ENCODE results near the gene ABCG1. TPM values are rescaled to one million over a fixed set of nuclear protein-coding genes. Genes with fewer than 3 reads are reported as not detected.

ABCG1 gene
- polyA plus RNA-seq, 2 of the 4 experiments (the other 2 are of a cell fraction), result 2.3 to 5.1 TPM

DNA sequence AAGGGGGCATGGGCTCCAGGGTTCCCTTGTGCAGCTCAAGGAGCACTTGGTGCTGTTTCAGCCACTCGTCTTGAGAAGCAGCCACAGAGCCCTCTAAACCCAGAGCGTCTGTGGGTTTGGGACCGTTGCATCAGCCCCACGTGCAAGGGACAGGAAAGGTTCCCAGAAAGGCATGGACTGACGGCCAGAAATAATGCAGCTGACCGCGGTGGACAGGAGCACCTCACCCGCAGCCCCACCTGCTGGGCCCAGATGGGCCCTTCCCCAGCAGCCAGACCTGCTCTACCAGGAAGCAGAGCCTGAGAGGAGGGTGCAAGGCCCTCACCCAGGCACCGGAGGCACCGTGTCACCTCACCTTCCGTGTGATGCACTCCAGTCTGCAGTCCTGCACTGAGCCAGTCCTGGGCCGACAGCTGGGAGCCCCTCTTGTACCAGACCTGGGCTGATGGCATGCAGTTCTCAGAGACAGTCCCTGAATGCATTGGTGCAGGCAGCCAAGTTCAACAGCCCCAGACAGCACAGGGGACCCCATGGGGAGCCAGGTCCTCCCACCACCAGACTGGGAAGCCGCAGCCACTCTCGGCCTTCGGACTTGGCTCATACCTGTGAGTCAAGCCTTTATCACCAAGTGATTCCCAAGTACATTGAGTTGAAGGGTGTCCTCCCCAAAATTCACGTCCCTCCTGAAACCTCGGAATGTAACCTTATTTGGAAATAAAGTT lies 101.1 kb downstream of the ABCG1 start:
- POLR2A ChIA-PET, result no interaction called here
- CTCF ChIA-PET, result interaction anchor here (2.8 kb wide), 1 partner anchor 11 kb away, joined by 11 read pairs; no protein-coding TSS in a partner anchor
- Histone ChIP-seq H3K4me2 (no peak overlapping the region), H3K27ac (no peak overlapping the region), H3K4me1 (no peaks in the 10 kb centered on the region), H3K4me3 (no peak overlapping the region), H3K9me3 (no peaks in the 10 kb centered on the region)
- DNase-seq (ENCODE audit: low read depth in 1 of 2, low spot score in 1 of 2) (no peak), ATAC-seq (no peak), FAIRE-seq (no peak)
- 62% methylated on average over 8 of the region's 17 CpGs for WGBS (ENCODE audit: missing lambda C conversion rate)
- no peak for TF ChIP-seq HOXB5 (CRISPR knock-in tag; IDR thresholded peaks at IDR 0.05)
- TF ChIP-seq, protein P1, sequence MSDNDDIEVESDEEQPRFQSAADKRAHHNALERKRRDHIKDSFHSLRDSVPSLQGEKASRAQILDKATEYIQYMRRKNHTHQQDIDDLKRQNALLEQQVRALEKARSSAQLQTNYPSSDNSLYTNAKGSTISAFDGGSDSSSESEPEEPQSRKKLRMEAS (IDR thresholded peaks at IDR 0.05), result no peak
- no peak for TF ChIP-seq RNF2 (IDR thresholded peaks at IDR 0.05; ENCODE audit: borderline replicate concordance, low read depth)
- no peak for TF ChIP-seq JUNB (IDR thresholded peaks at IDR 0.05)
- TF ChIP-seq, protein P2, sequence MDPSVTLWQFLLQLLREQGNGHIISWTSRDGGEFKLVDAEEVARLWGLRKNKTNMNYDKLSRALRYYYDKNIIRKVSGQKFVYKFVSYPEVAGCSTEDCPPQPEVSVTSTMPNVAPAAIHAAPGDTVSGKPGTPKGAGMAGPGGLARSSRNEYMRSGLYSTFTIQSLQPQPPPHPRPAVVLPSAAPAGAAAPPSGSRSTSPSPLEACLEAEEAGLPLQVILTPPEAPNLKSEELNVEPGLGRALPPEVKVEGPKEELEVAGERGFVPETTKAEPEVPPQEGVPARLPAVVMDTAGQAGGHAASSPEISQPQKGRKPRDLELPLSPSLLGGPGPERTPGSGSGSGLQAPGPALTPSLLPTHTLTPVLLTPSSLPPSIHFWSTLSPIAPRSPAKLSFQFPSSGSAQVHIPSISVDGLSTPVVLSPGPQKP (IDR thresholded peaks at IDR 0.05; ENCODE audit: low read depth, low read length), result no peak
- no peak for TF ChIP-seq GATA3 (IDR thresholded peaks at IDR 0.05; ENCODE audit: borderline replicate concordance)
- TF ChIP-seq PHF8 (IDR thresholded peaks at IDR 0.05; ENCODE audit: borderline replicate concordance, low read depth), result no peak
- no peak for TF ChIP-seq KDM5A (IDR thresholded peaks at IDR 0.05)
- TF ChIP-seq, protein P3, sequence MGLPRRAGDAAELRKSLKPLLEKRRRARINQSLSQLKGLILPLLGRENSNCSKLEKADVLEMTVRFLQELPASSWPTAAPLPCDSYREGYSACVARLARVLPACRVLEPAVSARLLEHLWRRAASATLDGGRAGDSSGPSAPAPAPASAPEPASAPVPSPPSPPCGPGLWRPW (IDR thresholded peaks at IDR 0.05), result no peak
- TF ChIP-seq BHLHE40 (IDR thresholded peaks at IDR 0.05; ENCODE audit: low read depth, low read length), result no peak
- TF ChIP-seq, protein P4, sequence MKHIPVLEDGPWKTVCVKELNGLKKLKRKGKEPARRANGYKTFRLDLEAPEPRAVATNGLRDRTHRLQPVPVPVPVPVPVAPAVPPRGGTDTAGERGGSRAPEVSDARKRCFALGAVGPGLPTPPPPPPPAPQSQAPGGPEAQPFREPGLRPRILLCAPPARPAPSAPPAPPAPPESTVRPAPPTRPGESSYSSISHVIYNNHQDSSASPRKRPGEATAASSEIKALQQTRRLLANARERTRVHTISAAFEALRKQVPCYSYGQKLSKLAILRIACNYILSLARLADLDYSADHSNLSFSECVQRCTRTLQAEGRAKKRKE (CRISPR knock-in tag; IDR thresholded peaks at IDR 0.05; ENCODE audit: low read depth), result no peak
- TF ChIP-seq CBX2 (IDR thresholded peaks at IDR 0.05; ENCODE audit: borderline replicate concordance, low read depth), result no peak

DNA sequence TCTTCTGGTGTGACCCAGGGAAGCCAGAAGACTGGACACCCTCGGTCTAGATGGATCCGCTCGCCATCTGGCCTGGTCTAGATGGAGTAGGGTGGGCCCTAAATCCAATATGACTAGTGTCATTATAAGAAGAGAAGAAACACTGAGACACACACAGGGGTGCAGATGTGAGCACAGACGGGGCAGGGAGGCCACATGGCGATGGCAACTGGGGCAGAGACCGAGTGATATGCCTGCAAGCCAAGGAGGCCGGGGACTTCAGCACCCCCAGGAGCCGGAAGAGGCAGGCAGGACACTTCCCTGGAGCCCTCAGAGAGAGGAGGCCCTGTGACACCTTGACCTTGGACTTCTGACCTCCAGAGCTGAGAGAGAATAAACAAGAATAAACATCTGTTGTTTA lies 101.9 kb downstream of the ABCG1 start:
- Histone ChIP-seq H3K4me1 (no peaks in the 10 kb centered on the region), H3K4me3 (no peak overlapping the region), H3K27ac (no peak overlapping the region), H3K9me3 (no peaks in the 10 kb centered on the region), H3K4me2 (no peak overlapping the region)
- WGBS (ENCODE audit: missing lambda C conversion rate), result 69% methylated on average over 6 of the region's 8 CpGs
- ChIA-PET CTCF (no interaction called here), POLR2A (no interaction called here)
- DNase-seq (ENCODE audit: low read depth in 1 of 2, low spot score in 1 of 2) (no peak), ATAC-seq (no peak), FAIRE-seq (no peak)
- no peak for TF ChIP-seq JUN (IDR thresholded peaks at IDR 0.05)
- TF ChIP-seq, protein P4 (CRISPR knock-in tag; IDR thresholded peaks at IDR 0.05; ENCODE audit: low read depth), result no peak
- TF ChIP-seq HEYL (CRISPR knock-in tag; IDR thresholded peaks at IDR 0.05), result no peak
- TF ChIP-seq RFX5 (IDR thresholded peaks at IDR 0.05), result no peak
- TF ChIP-seq ZFP36 (IDR thresholded peaks at IDR 0.05; ENCODE audit: borderline replicate concordance, partially characterized antibody), result no peak
- no peak for TF ChIP-seq SREBF2 (IDR thresholded peaks at IDR 0.05)
- TF ChIP-seq POLR2AphosphoS2 (conservative IDR thresholded peaks at IDR 0.05; ENCODE audit: low read length), result no peak

DNA sequence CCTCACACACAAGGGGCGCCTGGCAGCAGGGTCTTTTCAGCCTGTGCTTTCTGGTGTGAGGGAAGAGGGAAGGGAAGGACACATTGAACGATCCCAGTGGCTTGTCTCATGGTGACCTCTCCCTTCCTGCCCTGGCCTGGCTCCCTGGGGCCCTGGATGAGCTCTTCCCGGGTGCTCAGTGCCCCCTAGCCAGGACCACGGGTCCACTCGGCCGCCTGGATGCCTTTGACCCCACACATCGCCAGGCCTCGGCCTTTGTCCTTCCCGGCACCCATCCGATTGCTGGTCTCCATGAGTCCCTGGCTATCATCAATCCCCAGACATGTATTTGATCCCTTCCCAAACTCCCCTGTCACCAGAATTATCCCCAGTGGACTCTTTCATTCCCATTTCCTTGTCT lies 102.3 kb downstream of the ABCG1 start:
- POLR2A ChIA-PET, result no interaction called here
- FAIRE-seq, result no peak
- Histone ChIP-seq H3K4me2 (no peak overlapping the region), H3K9me3 (no peaks in the 10 kb centered on the region), H3K4me3 (no peak overlapping the region), H3K4me1 (no peaks in the 10 kb centered on the region), H3K27ac (no peak overlapping the region)
- ATAC-seq, result no peak
- no peak for DNase-seq (ENCODE audit: low read depth in 1 of 2, low spot score in 1 of 2)
- CTCF ChIA-PET, result no interaction called here
- WGBS (ENCODE audit: missing lambda C conversion rate), result 59% methylated on average over 7 of the region's 10 CpGs
- TF ChIP-seq EP300 (IDR thresholded peaks at IDR 0.05) (no peak), FOSL2 (IDR thresholded peaks at IDR 0.05) (no peak), FOSL2 (CRISPR knock-in tag; IDR thresholded peaks at IDR 0.05) (no peak), RCOR1 (IDR thresholded peaks at IDR 0.05; ENCODE audit: low read depth, low read length) (no peak), NPAS2 (CRISPR knock-in tag; IDR thresholded peaks at IDR 0.05; ENCODE audit: borderline replicate concordance) (no peak), EHF (CRISPR knock-in tag; IDR thresholded peaks at IDR 0.05) (no peak), NFE2L2 (conservative IDR thresholded peaks at IDR 0.05; ENCODE audit: low read length) (no peak), TP53 (CRISPR knock-in tag; IDR thresholded peaks at IDR 0.05) (no peak), HDAC2 (IDR thresholded peaks at IDR 0.05) (no peak), FOXS1 (CRISPR knock-in tag; IDR thresholded peaks at IDR 0.05) (no peak)
- TF ChIP-seq, protein P4 (CRISPR knock-in tag; IDR thresholded peaks at IDR 0.05; ENCODE audit: low read depth), result no peak
- TF ChIP-seq, protein P5, sequence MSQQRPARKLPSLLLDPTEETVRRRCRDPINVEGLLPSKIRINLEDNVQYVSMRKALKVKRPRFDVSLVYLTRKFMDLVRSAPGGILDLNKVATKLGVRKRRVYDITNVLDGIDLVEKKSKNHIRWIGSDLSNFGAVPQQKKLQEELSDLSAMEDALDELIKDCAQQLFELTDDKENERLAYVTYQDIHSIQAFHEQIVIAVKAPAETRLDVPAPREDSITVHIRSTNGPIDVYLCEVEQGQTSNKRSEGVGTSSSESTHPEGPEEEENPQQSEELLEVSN (IDR thresholded peaks at IDR 0.05; ENCODE audit: borderline replicate concordance, low read depth), result no peak
- TF ChIP-seq, protein P2 (IDR thresholded peaks at IDR 0.05; ENCODE audit: low read depth, low read length), result no peak
